Right cardiac atrium (tissue), 5 donors: Measurements from ENCODE around the gene CCT8. TPM values are rescaled to one million over a fixed set of nuclear protein-coding genes. Genes with fewer than 3 reads are reported as not detected.

Source experiments
- ATAC-seq, 2 donors: fragments of 200-7000 bp; cut with Tn5 transposase; one replicate each; pipeline versions ENCODE4 v1.8.0 to v1.9.1; 2020; ENCODE audit warnings: moderate library complexity in 2 of 2, mild to moderate bottlenecking in 1 of 2
- DNase-seq, 3 donors: peaks; one replicate each; pipeline ENCODE4 v3.0.0-alpha.2; 2020
- H3K27ac ChIP-seq: one replicate; pipeline ENCODE4 v1.5.1; 2013; ENCODE audit warnings: mild to moderate bottlenecking, low read length, control low read depth, moderate library complexity
- H3K27me3 ChIP-seq: one replicate; pipeline ENCODE4 v1.6.1; 2013; ENCODE audit not compliant: control insufficient read depth, insufficient read depth
- H3K4me1 ChIP-seq: one replicate; pipeline ENCODE4 v1.6.1; 2013; ENCODE audit warnings: low read length; ENCODE audit not compliant: control insufficient read depth, insufficient read depth
- H3K4me3 ChIP-seq: one replicate; pipeline ENCODE4 v1.5.1; 2013; ENCODE audit warnings: low read length, control low read depth
- H3K9me3 ChIP-seq: one replicate; pipeline ENCODE4 v1.6.1; 2013; ENCODE audit warnings: low read length; ENCODE audit not compliant: control insufficient read depth
- WGBS: extraction: QIAGEN DNeasy Blood & Tissue Kit; methylation state at CpG from one replicate; pipeline ENCODE4 v1.1.7; 2013; 5-methylcytosine and 5-hydroxymethylcytosine counted together
- intact Hi-C, 4 donors: fragments of 100-400 bp; cut with DNase I; formaldehyde crosslinking; loops; one replicate each; pipeline versions ENCODE4 v1.11.0 to v1.14.0; 2022 to 2023
- long read RNA-seq, 4 donors: library from polyadenylated mRNA; unstranded; transcript quantifications; one replicate each; pipeline ENCODE4 v2.0.0, GENCODE V29; 2020 to 2021
- polyA plus RNA-seq: library from polyadenylated mRNA; stranded (reverse); fragments of 200-250 nt; gene quantifications from one replicate; pipeline ENCODE4 v1.2.3, GENCODE V29; 2013
- total RNA-seq, 4 donors: library from RNA; stranded (reverse); fragmentation: NEBNext Ultra II Directional; extraction: Animal tissue kit (Norgen Biotek cat#: 25700); gene quantifications; one replicate each; pipeline ENCODE4 v1.2.1, GENCODE V29; 2021
- donor health status: healthy with polysubstance abuse.
- donor health status: DM: no; HTN: yes; CAD: no.
- donor health status: DM: no; HTN: no; CAD: no.
- donor health status: DM: no; HTN: yes; CAD: no; lungs with severe emphysema.
- donor health status: DM: yes; HTN: yes; CAD: no.

CCT8 gene
- 100 to 1,000 TPM in 3 of 4 donors, 10 to 100 TPM in 1; 98.5 to 122 (median 109) TPM for total RNA-seq
- 138 TPM for polyA plus RNA-seq
- long read RNA-seq, donor 1, transcript CCT8-201 (15 exons, 2,005 nt): major isoform, 319 of 348 reads
- long read RNA-seq, donor 1, partial matches to known transcripts: 21 of 348 reads
- long read RNA-seq, donor 1, other reads (novel, unspliced or antisense): 8 of 348 reads
- long read RNA-seq, donor 2, transcript CCT8-201 (15 exons, 2,005 nt): major isoform, 131 of 141 reads
- long read RNA-seq, donor 2, partial matches to known transcripts: 5 of 141 reads
- long read RNA-seq, donor 2, other reads (novel, unspliced or antisense): 5 of 141 reads
- long read RNA-seq, donor 3, transcript CCT8-201 (15 exons, 2,005 nt): major isoform, 780 of 866 reads
- long read RNA-seq, donor 3, partial matches to known transcripts: 44 of 866 reads
- long read RNA-seq, donor 3, other reads (novel, unspliced or antisense): 40 of 866 reads
- long read RNA-seq, donor 4, transcript CCT8-201 (15 exons, 2,005 nt): major isoform, 104 of 107 reads
- long read RNA-seq, donor 4, partial matches to known transcripts: 0 of 107 reads
- long read RNA-seq, donor 4, other reads (novel, unspliced or antisense): 3 of 107 reads

GRCh38 chr21:29073222-29074006, at the start of gene CCT8:
Gene CCT8, minus strand, starts transcription at chr21:29073648. Its CDS starts 58 bp downstream, at chr21:29073590.
- Histone ChIP-seq H3K9me3 (no peaks in the 10 kb centered on the region), H3K4me1 (peaks cover 5% of the 10 kb centered on the region), H3K27me3 (no peaks in the 10 kb centered on the region), H3K27ac (peak within 1 kb of the TSS; percentile 98), H3K4me3 (peak within 1 kb of the TSS; percentile 96)
- intact Hi-C loops: no loop called here
- ATAC-seq: peak; percentile 98
- DNase-seq: peak; percentile 99 to 100 (median 100)
- WGBS: under 1% methylated on average over 62 of the region's 62 CpGs

- no peaks in the 10 kb centered on the region for H3K27me3 ChIP-seq
- intact Hi-C loops: no loop called here
- ATAC-seq (no peak), DNase-seq (no peak)
- 96% methylated on average over 1 of the region's 1 CpG for WGBS
- H3K9me3 ChIP-seq: no peaks in the 10 kb centered on the region
- H3K4me1 ChIP-seq: no peaks in the 10 kb centered on the region
- H3K4me3 ChIP-seq: no peak overlapping the region
- no peak overlapping the region for H3K27ac ChIP-seq
Measured at GRCh38 chr21:29121759-29122158, 48.3 kb upstream of the CCT8 start.

- H3K27ac ChIP-seq: no peak overlapping the region
- ATAC-seq: no peak
- no peaks in the 10 kb centered on the region for H3K4me1 ChIP-seq
- H3K9me3 ChIP-seq: no peaks in the 10 kb centered on the region
- intact Hi-C loops: no loop called here
- DNase-seq: no peak
- H3K4me3 ChIP-seq: no peak overlapping the region
- no peaks in the 10 kb centered on the region for H3K27me3 ChIP-seq
- 78% methylated on average over 3 of the region's 3 CpGs for WGBS
Measured at GRCh38 chr21:29117372-29117955, 44.0 kb upstream of the CCT8 start.

GRCh38 chr21:29115899-29116298, 42.5 kb upstream of the CCT8 start:
- no peaks in the 10 kb centered on the region for H3K4me1 ChIP-seq
- H3K27ac ChIP-seq: no peak overlapping the region
- no peak overlapping the region for H3K4me3 ChIP-seq
- intact Hi-C loops: no loop called here
- no peak for ATAC-seq
- WGBS: 96% methylated on average over 8 of the region's 8 CpGs
- no peaks in the 10 kb centered on the region for H3K27me3 ChIP-seq
- H3K9me3 ChIP-seq: no peaks in the 10 kb centered on the region
- DNase-seq: no peak

- Histone ChIP-seq H3K4me1 (no peaks in the 10 kb centered on the region), H3K27me3 (no peaks in the 10 kb centered on the region), H3K9me3 (no peaks in the 10 kb centered on the region), H3K4me3 (no peak overlapping the region), H3K27ac (no peak overlapping the region)
- intact Hi-C loops: no loop called here
- ATAC-seq (no peak), DNase-seq (no peak)
- WGBS: 73% methylated on average over 5 of the region's 5 CpGs
Measured at GRCh38 chr21:29114765-29115500, 41.5 kb upstream of the CCT8 start.

GRCh38 chr21:29105218-29105617, 31.8 kb upstream of the CCT8 start:
- 70% methylated on average over 3 of the region's 3 CpGs for WGBS
- no peaks in the 10 kb centered on the region for H3K4me1 ChIP-seq
- no peaks in the 10 kb centered on the region for H3K27me3 ChIP-seq
- no peak overlapping the region for H3K4me3 ChIP-seq
- intact Hi-C loops: no loop called here
- no peak for ATAC-seq
- no peak overlapping the region for H3K27ac ChIP-seq
- no peak for DNase-seq
- no peaks in the 10 kb centered on the region for H3K9me3 ChIP-seq

GRCh38 chr21:29104239-29104708, 30.8 kb upstream of the CCT8 start:
- Histone ChIP-seq H3K4me3 (no peak overlapping the region), H3K4me1 (no peaks in the 10 kb centered on the region), H3K27ac (no peak overlapping the region), H3K9me3 (no peaks in the 10 kb centered on the region), H3K27me3 (no peaks in the 10 kb centered on the region)
- WGBS: 83% methylated on average over 7 of the region's 7 CpGs
- DNase-seq: no peak
- intact Hi-C loops: no loop called here
- no peak for ATAC-seq

GRCh38 chr21:29102791-29103257, 29.4 kb upstream of the CCT8 start:
- Histone ChIP-seq H3K9me3 (no peaks in the 10 kb centered on the region), H3K4me3 (no peak overlapping the region), H3K27me3 (no peaks in the 10 kb centered on the region), H3K27ac (no peak overlapping the region), H3K4me1 (no peaks in the 10 kb centered on the region)
- intact Hi-C loops: no loop called here
- whole genome bisulfite sequencing: 94% methylated on average over 2 of the region's 2 CpGs
- no peak for ATAC-seq
- no peak for DNase-seq

- H3K27ac ChIP-seq: no peak overlapping the region
- no peak for ATAC-seq
- no peaks in the 10 kb centered on the region for H3K4me1 ChIP-seq
- no peaks in the 10 kb centered on the region for H3K9me3 ChIP-seq
- H3K4me3 ChIP-seq: no peak overlapping the region
- 81% methylated on average over 2 of the region's 2 CpGs for WGBS
- intact Hi-C loops: loop anchor here in 3 of 4 donors (10.0 kb wide), 2 partner anchors 57 to 747 kb away; no protein-coding TSS in a partner anchor
- no peak for DNase-seq
- H3K27me3 ChIP-seq: no peaks in the 10 kb centered on the region
Measured at GRCh38 chr21:29098156-29098555, 24.7 kb upstream of the CCT8 start.
